Activated CD8-positive, alpha-beta T cell treated with anti-CD3 and anti-CD28 coated beads for 36 hours (primary cell): ENCODE results near the gene IL19. TPM values are rescaled to one million over a fixed set of nuclear protein-coding genes. Genes with fewer than 3 reads are reported as not detected.

ENCODE experiments used
- ATAC-seq: fragments of 200-7000 bp; cut with Tn5 transposase; one replicate; pipeline ENCODE4 v1.10.0; 2021; ENCODE audit warnings: mild to moderate bottlenecking, moderate library complexity
- CTCF ChIA-PET: fragments of 350-600 bp; sonication (Branson Sonifier 250); formaldehyde crosslinking; loops from one replicate; lab custom pipeline; 2021; ENCODE audit warnings: antibody characterized with exemption; lab: Charles Lee
- POLR2A ChIA-PET: fragments of 350-600 bp; sonication (Branson Sonifier 250); formaldehyde crosslinking; loops from one replicate; lab custom pipeline; 2021; ENCODE audit warnings: antibody characterized with exemption; lab: Charles Lee
- DNase-seq: peaks from one replicate; pipeline ENCODE4 v3.0.0-alpha.2; 2020
- H3K27ac Mint-ChIP-seq: one replicate; pipeline ENCODE4 v1.8.0; 2021; ENCODE audit warnings: mild to moderate bottlenecking, mixed read lengths
- H3K27me3 Mint-ChIP-seq: one replicate; pipeline ENCODE4 v1.8.0; 2021; ENCODE audit warnings: mixed read lengths
- H3K36me3 Mint-ChIP-seq: one replicate; pipeline ENCODE4 v1.8.0; 2021; ENCODE audit warnings: low read depth, mixed read lengths
- H3K4me1 Mint-ChIP-seq: one replicate; pipeline ENCODE4 v1.8.0; 2021; ENCODE audit warnings: low read depth, mixed read lengths
- H3K4me3 Mint-ChIP-seq: one replicate; pipeline ENCODE4 v1.8.0; 2021; ENCODE audit warnings: mild to moderate bottlenecking, moderate library complexity, mixed read lengths
- H3K9me3 Mint-ChIP-seq: one replicate; pipeline ENCODE4 v1.8.0; 2021; ENCODE audit warnings: mixed read lengths
- CTCF ChIP-seq: fragments of 200-600 bp; IDR thresholded peaks from one replicate; pipeline ENCODE4 v1.8.0; 2022; ENCODE audit warnings: antibody characterized with exemption, mild to moderate bottlenecking
- intact Hi-C: fragments of 100-400 bp; cut with micrococcal nuclease; formaldehyde crosslinking; loops from one replicate; pipeline ENCODE4 v1.10.0; 2022
- total RNA-seq, 2 experiments: library from RNA; stranded (reverse); gene quantifications; one replicate each; pipeline ENCODE4 v1.2.3, GENCODE V29; 2021

IL19 gene
- total RNA-seq, 2 experiments from 2014 or later = not detected

- ATAC-seq (no peak), DNase-seq (no peak)
- H3K36me3 Mint-ChIP-seq = no peaks in the 10 kb centered on the region
- intact Hi-C loops = no loop called here
- H3K27me3 Mint-ChIP-seq = peaks cover 4% of the 10 kb centered on the region
- H3K9me3 Mint-ChIP-seq = no peaks in the 10 kb centered on the region
- H3K27ac Mint-ChIP-seq = no peak overlapping the region
- POLR2A ChIA-PET = no interaction called here
- no peak overlapping the region for H3K4me3 Mint-ChIP-seq
- CTCF ChIA-PET = interaction anchor here (7.5 kb wide), 1 partner anchor 14 kb away, joined by 48 read pairs; no protein-coding TSS in a partner anchor
- no peak for TF ChIP-seq CTCF
- H3K4me1 Mint-ChIP-seq = peaks cover 3% of the 10 kb centered on the region
Observed at GRCh38 chr1:206843626-206844025, 73.1 kb downstream of the IL19 start.

GRCh38 chr1:206846487-206846886 is 75.9 kb downstream of the IL19 start:
- Mint-ChIP-seq H3K27ac (no peak overlapping the region), H3K4me3 (no peak overlapping the region), H3K36me3 (no peaks in the 10 kb centered on the region), H3K9me3 (no peaks in the 10 kb centered on the region), H3K27me3 (no peaks in the 10 kb centered on the region), H3K4me1 (no peaks in the 10 kb centered on the region)
- no peak for DNase-seq
- intact Hi-C loops = no loop called here
- no peak for TF ChIP-seq CTCF
- CTCF ChIA-PET = interaction anchor here (1.2 to 7.5 kb wide), 4 partner anchors 11 to 121 kb away, joined by 3 to 48 read pairs (median 9); no protein-coding TSS in a partner anchor
- POLR2A ChIA-PET = interaction anchor here (1.9 kb wide), 1 partner anchor 12 kb away, joined by 5 read pairs; no protein-coding TSS in a partner anchor
- no peak for ATAC-seq

- intact Hi-C loops = no loop called here
- ATAC-seq = no peak
- TF ChIP-seq CTCF = no peak
- ChIA-PET POLR2A (interaction anchor here (0.9 kb wide), 1 partner anchor 160 kb away, joined by 4 read pairs; no protein-coding TSS in a partner anchor), CTCF (interaction anchor here (1.2 to 7.5 kb wide), 9 partner anchors 10 to 189 kb away, joined by 3 to 48 read pairs (median 4); no protein-coding TSS in a partner anchor)
- H3K27ac Mint-ChIP-seq = no peak overlapping the region
- H3K27me3 Mint-ChIP-seq = no peaks in the 10 kb centered on the region
- no peaks in the 10 kb centered on the region for H3K9me3 Mint-ChIP-seq
- no peaks in the 10 kb centered on the region for H3K4me1 Mint-ChIP-seq
- H3K4me3 Mint-ChIP-seq = no peak overlapping the region
- H3K36me3 Mint-ChIP-seq = no peaks in the 10 kb centered on the region
- no peak for DNase-seq
Observed at GRCh38 chr1:206847337-206847834, 76.8 kb downstream of the IL19 start.

- H3K27me3 Mint-ChIP-seq = no peaks in the 10 kb centered on the region
- no peak overlapping the region for H3K4me3 Mint-ChIP-seq
- POLR2A ChIA-PET = no interaction called here
- intact Hi-C loops = no loop called here
- peaks cover under 1% of the 10 kb centered on the region for H3K9me3 Mint-ChIP-seq
- H3K27ac Mint-ChIP-seq = no peak overlapping the region
- no peaks in the 10 kb centered on the region for H3K36me3 Mint-ChIP-seq
- ATAC-seq (no peak), DNase-seq (no peak)
- TF ChIP-seq CTCF = no peak
- H3K4me1 Mint-ChIP-seq = no peaks in the 10 kb centered on the region
- CTCF ChIA-PET = interaction anchor here (0.9 to 7.5 kb wide), 10 partner anchors 9 to 190 kb away, joined by 3 to 48 read pairs (median 4); no protein-coding TSS in a partner anchor
Observed at GRCh38 chr1:206847946-206848345, 77.4 kb downstream of the IL19 start.

- intact Hi-C loops = no loop called here
- Mint-ChIP-seq H3K4me1 (no peaks in the 10 kb centered on the region), H3K27me3 (no peaks in the 10 kb centered on the region), H3K9me3 (peaks cover 2% of the 10 kb centered on the region), H3K4me3 (no peak overlapping the region), H3K27ac (no peak overlapping the region), H3K36me3 (no peaks in the 10 kb centered on the region)
- ChIA-PET POLR2A (no interaction called here), CTCF (interaction anchor here (1.0 to 1.8 kb wide), 3 partner anchors 15 to 187 kb away, joined by 3 to 7 read pairs (median 3); partner anchors contain the start of gene IL20)
- no peak for TF ChIP-seq CTCF
- DNase-seq = no peak
- no peak for ATAC-seq
Observed at GRCh38 chr1:206850401-206850800, 79.8 kb downstream of the IL19 start.
